HG02798 (cell line): Measurements from ENCODE around the gene MDM4.
A peak's percentile ranks its signal among the peaks of the same experiment; 100 is the strongest.

ENCODE experiments used
- ATAC-seq: cut with Tn5 transposase; IDR thresholded peaks from one replicate; pipeline ENCODE4 v1.9.1; 2021; ENCODE audit warnings: mild to moderate bottlenecking; ENCODE audit not compliant: unreplicated experiment, poor library complexity

The MDM4 gene

GRCh38 chr1:204574865-204575163, 58.6 kb downstream of the MDM4 start:
- no peak for ATAC-seq

GRCh38 chr1:204575221-204576190, 59.3 kb downstream of the MDM4 start:
- ATAC-seq = no peak

DNA sequence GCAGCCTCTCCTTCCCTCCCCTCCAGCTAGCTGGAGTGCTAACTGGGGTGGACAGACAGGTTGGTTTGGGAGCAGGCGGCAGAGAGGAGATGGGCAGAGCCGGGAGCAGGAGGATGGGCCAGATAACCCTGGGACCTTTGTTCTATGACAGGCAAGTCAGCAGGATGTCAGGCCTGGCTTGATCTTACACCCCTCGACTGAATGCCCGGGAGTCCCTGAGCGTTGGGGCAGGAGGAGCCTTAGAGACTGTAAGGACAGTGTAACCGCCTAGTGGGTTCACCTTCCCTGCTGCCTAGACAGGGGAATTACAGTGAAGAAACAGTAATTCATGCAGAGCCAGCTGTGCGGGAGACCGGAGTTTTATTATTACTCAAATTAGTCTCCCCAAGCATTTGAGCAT, 60.2 kb downstream of the MDM4 start:
- ATAC-seq = no peak

- ATAC-seq = no peak
These were observed 61.7 kb downstream of the MDM4 start for GRCh38 chr1:204577794-204578478.

DNA sequence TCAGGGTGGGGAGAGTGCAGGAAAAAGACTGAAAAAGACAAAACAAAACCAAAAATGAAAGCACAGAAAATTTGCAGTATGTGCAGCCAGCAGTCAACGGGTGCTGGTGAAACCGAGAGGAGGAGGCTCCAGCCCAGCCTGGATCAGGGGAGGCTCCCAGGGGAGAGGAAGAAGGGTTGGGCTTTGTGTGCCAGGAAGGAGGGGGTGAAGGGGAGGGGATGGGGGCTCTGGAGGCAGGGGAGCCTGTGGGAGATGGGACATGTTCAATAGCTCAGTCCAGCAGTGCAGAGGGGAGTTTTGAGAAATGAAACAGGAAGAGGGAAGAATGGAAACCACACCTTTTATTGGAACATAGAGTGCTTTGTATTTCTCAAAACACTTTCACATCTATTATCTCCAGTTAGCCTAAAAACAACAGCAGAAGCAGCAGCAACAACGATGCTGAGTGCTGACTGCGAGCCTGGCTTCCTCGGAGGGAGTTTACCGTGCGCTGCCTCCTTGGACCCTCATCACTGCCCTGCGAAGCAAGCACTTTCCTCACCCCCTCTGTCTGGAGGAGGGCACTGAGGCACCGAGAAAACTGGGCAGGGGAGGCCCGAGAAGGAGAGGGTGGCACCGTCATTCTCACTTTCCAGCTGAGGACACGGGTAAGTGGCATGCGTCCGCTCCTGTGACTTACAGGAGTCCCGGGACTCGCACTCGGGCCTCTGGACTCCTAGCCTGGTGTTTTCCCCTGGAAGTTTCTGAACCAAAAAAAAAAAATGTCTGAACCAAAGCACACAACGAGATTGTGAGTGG, 62.9 kb downstream of the MDM4 start:
- ATAC-seq = peak; percentile 75

DNA sequence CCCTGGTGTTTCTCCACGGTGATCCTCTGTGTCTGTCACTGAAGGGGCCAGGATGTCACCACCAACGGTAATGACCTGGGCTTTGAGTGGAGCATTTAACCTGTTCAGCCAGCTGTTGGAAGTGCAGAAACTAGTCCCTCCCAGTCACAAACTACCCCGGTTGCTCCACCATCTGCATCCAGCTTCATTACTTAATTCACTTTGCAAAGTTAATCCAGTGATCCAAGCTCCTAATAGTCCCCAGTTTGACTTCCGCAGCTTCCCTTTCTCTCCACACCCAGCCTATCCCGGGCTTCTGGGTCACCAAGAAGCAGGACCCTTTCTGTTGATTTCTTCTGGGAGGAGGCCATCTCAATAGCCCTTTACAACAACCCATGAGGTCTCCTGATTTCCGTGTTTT, 63.5 kb downstream of the MDM4 start:
- ATAC-seq = no peak

DNA sequence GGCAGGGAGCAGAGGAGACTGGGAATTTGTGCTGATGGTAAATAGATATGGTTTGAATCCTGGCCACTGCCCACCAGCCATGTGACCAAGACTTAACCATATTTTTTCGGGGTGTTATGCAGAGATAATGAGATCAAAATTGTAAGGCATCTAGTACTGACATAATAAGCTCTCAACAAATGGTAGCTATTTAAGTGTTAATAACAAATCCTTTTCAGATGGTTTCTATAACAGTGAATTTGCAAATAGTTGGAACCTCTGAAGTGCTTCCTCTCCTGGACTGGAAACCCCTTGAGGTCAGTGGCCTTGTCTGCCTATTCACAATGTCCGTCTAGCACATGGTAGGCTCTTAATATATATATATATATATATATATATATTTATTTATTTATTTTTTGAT, 64.7 kb downstream of the MDM4 start:
- no peak for ATAC-seq

DNA sequence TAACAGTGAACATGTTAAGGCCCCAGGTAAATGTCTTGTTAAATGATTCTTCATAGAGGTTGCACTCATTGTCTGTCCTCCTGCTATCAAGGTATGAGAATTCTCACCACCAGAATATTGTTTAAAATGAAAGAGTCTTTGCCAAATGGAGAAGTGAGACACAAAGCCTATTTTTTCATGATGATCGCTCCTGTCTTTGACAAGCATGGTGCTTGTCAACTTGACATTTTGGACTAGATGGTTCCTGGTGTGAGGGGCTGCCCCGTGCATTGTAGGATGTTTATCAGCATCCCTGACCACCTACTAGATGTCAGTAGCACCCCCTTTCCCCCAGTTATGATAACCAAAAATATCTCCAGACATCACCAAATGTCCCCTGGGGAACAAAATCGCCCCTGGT, 65.6 kb downstream of the MDM4 start:
- no peak for ATAC-seq

DNA sequence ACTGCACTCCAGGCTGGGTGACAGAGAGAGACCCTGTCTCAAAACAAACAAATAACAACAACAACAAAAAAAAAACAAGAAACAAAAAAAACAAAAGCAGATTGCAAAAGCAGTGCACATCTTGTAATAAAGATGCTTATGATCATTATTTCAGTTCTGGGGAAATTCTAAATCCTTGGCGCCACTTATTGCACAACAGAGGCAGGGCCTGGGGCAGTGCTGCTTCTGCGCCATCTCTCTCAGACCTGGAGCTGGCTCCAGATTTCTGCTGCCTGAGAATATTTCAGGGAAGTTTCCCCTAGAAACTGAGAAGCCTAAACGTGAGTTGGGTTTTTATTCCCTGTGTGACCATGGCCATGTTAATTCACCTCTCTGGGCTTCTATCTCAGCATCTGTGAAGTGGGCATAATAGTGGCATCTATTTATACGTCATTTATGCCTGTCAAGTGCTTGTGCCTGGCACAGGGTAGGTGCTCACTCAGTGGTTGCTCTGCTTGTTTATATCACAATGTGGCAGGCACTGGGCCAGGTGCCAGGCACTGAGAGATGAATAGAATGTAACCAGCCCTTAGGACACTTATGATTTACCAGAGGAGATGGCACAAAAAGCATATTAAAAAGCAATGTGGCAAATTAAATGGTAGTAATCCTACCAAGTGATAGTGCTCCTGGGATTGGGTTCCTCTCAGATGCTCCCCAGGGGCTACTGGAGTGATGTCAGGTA, 67.9 kb downstream of the MDM4 start:
- ATAC-seq = no peak

DNA sequence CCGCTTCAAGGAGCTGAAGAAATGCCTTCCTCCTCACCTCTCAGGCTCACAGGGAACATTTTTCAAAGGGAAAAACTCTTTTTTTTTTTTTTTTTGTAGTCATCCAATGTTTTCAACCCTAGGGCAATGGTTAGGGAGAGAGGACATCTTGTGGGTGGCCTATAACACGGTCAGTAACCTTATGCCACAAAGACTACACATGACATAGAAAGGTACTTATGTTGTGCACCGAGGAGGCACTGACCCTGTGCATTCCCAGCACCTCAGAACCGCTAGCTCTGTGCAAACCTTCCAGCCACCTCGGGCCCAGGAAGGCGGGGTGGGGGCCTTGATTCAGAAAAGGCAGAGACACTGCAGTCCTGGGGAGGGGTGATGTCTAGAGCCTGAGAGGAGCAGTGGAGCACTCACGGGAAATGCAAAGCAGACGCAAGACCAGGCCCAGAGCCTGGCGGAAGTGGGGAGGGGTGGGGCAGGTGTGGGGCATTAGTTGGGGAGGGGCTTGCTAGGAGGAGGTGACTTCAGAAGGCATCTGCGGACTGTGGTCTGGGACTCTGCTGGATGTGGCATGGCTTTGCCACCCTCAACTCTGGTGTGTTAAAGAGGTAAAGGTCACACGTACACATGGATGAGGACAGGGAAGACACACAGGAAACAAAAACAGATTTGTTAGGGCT, 68.6 kb downstream of the MDM4 start:
- ATAC-seq = no peak

DNA sequence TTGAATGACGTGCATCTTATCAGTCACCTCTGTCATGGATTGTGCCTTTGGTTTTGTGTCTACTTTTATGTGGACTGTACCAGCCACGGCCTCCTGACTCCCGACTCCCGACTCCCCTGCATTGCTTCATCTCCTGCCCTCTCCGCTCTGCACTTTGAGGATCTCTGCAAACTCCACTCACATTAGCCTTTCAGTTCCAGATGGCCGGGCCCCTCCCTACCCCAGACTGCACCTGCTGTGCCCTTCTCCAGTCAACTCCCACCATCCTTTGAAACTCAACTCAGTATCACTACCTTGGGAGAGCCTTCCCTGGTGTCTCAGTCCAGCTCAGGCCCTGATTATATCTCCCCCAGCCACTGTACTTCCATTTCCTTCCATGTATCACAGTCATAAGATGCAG, 71.4 kb downstream of the MDM4 start:
- ATAC-seq = no peak

DNA sequence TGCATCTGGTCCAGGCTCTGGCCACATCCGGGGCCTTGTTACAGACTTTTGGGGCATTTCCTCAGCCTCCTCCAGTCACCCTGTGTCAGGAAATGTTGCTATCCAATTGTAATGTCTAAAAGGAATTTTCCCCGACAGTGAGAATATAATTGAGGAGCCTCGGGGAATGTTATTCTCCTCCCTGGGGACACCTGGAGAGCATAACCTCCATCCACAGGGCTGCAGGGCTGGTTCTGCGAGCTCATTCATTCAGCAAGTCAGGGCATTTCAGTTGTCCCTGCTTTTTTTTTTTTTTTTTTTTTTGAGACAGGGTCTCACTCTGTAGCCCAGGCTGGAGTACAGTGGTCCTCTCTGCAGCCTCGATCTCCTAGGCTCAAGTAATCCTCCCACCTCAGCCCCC, 72.6 kb downstream of the MDM4 start:
- ATAC-seq = no peak

DNA sequence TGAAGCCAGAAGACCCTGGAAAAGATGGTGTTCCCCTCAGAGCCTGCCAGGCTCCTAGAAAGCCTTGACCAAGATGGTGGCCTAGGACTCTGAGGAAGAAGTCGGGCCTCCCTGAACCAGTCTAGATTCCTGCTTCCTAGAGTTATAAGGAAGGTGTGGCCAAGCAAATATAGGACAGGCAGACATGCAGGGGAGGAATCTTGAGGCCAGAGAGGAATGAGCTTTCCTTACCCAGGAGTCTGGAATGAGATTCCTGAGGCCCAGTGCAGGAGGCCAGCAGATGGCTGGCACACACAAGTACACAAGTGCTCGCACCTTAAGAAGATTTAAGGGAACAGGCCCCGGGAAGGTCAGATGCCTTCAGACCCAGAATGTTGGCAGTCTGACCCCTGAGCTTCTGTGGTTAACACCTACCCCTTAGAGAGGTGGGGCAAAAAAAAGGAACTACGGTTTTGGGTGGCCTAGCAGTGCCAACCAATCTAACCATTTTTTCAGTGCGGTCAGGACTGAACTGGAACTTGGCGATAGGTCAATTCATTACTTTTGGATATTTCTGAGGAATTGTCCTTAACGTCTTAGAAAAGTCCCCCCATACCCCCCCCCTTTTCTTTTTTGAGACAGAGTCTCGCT, 73.3 kb downstream of the MDM4 start:
- no peak for ATAC-seq

- ATAC-seq = no peak
These were observed 75.4 kb downstream of the MDM4 start for GRCh38 chr1:204591473-204592090.

GRCh38 chr1:204592246-204592948, 76.2 kb downstream of the MDM4 start:
- ATAC-seq = no peak

- ATAC-seq = no peak
These were observed 82.2 kb downstream of the MDM4 start for GRCh38 chr1:204598319-204598969.

GRCh38 chr1:204599098-204599497, 82.9 kb downstream of the MDM4 start:
- no peak for ATAC-seq

DNA sequence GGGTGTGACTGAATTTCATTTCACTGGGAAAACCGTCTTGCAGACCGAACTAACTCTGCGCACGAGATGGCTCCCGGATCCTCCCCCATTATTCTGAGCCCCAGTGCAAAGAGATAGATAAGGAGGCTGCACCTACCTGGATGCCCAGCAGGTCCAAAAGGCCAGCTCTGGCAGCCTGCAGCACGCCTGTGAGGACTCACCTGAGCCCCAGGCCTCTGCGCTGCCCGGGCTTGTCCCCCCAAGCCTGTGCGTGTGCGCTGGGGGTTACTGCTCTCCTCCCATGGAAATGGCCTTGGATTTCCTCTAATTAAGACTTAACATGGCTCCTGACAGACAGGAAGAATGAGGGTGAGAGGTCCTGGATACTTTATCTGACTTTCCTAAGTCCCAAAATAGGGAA, 83.4 kb downstream of the MDM4 start:
- no peak for ATAC-seq
